CD14-positive monocyte (primary cell): ENCODE measurements around the gene NGDN. TPM values are rescaled to one million over a fixed set of nuclear protein-coding genes. Genes with fewer than 3 reads are reported as not detected.

Experiments
- DNase-seq, 3 donors: peaks; one replicate each; pipeline ENCODE4 v3.0.0-alpha.2; 2011 to 2022
- H2AFZ ChIP-seq: 2 replicates; pipeline ENCODE4 v1.6.0; 2012; ENCODE audit warnings: mild to moderate bottlenecking, low read depth, low read length, inconsistent platforms; ENCODE audit not compliant: insufficient read depth, poor library complexity, severe bottlenecking
- H3K27ac ChIP-seq, 2 donors: 1 replicate in 1 of 2; 2 replicates in 1 of 2; pipeline ENCODE4 v1.5.1; 2012 to 2013; ENCODE audit warnings: low read length in 2 of 2, control low read depth in 1 of 2, inconsistent platforms in 1 of 2, low read depth in 1 of 2, mild to moderate bottlenecking in 1 of 2
- H3K27me3 ChIP-seq, 2 donors: one replicate each; pipeline versions ENCODE4 v1.6.0 to v1.6.1; 2011 to 2013; ENCODE audit warnings: low read length in 2 of 2; ENCODE audit not compliant: control insufficient read depth in 2 of 2, insufficient read depth in 2 of 2
- H3K36me3 ChIP-seq, 2 donors: replicated peaks in 1 of 2; 1 replicate in 1 of 2; 2 replicates in 1 of 2; pipeline versions ENCODE4 v1.5.1 to v1.6.1; 2012 to 2013; ENCODE audit warnings: low read length in 2 of 2, control low read depth in 1 of 2, inconsistent platforms in 1 of 2, mild to moderate bottlenecking in 1 of 2; ENCODE audit not compliant: insufficient read depth in 2 of 2, control insufficient read depth in 1 of 2
- H3K4me1 ChIP-seq, 2 donors: 1 replicate in 1 of 2; 2 replicates in 1 of 2; pipeline versions ENCODE4 v1.5.1 to v1.6.1; 2012 to 2013; ENCODE audit warnings: low read length in 2 of 2, control low read depth in 1 of 2, inconsistent platforms in 1 of 2, mild to moderate bottlenecking in 1 of 2, moderate library complexity in 1 of 2; ENCODE audit not compliant: insufficient read depth in 2 of 2, control insufficient read depth in 1 of 2
- H3K4me2 ChIP-seq: replicated peaks from 2 replicates; pipeline ENCODE3; 2012; ENCODE audit warnings: low read length, moderate library complexity, mild to moderate bottlenecking; ENCODE audit not compliant: poor library complexity, severe bottlenecking; ENCODE audit errors: extremely low read depth
- H3K4me3 ChIP-seq, 3 experiments: fragments of 200-600 bp in 1 of 3; sonication (generic) in 1 of 3; replicated peaks in 1 of 3; 1 replicate in 2 of 3; 2 replicates in 1 of 3; pipeline ENCODE4 v1.5.1; 2011 to 2013; ENCODE audit warnings: low read length in 3 of 3, mild to moderate bottlenecking in 3 of 3, control low read depth in 2 of 3, low read depth in 2 of 3, inconsistent platforms in 1 of 3, moderate library complexity in 1 of 3
- H3K79me2 ChIP-seq: 2 replicates; pipeline ENCODE4 v1.6.0; 2012; ENCODE audit warnings: mild to moderate bottlenecking, control low read depth, inconsistent platforms, low read length, moderate library complexity; ENCODE audit not compliant: insufficient read depth
- H3K9ac ChIP-seq: 2 replicates; pipeline ENCODE4 v1.6.0; 2017; ENCODE audit warnings: low read length, mild to moderate bottlenecking; ENCODE audit not compliant: insufficient read depth, poor library complexity, severe bottlenecking
- H3K9me3 ChIP-seq, 2 donors: replicated peaks in 1 of 2; 1 replicate in 1 of 2; 2 replicates in 1 of 2; pipeline versions ENCODE4 v1.5.1 to v1.6.1; 2012 to 2013; ENCODE audit warnings: low read length in 2 of 2, control low read depth in 1 of 2; ENCODE audit not compliant: control insufficient read depth in 1 of 2, insufficient read depth in 1 of 2
- H4K20me1 ChIP-seq: 2 replicates; pipeline ENCODE4 v1.6.0; 2012; ENCODE audit warnings: mild to moderate bottlenecking, low read length, control low read depth, moderate library complexity; ENCODE audit not compliant: insufficient read depth
- H3K27ac Mint-ChIP-seq, 7 donors: one replicate each; pipeline ENCODE4 v1.8.0; 2020; ENCODE audit warnings: mild to moderate bottlenecking in 7 of 7, mixed read lengths in 7 of 7, moderate library complexity in 6 of 7, inconsistent platforms in 2 of 7
- H3K27me3 Mint-ChIP-seq, 3 donors: one replicate each; pipeline ENCODE4 v1.8.0; 2021 to 2022; ENCODE audit warnings: low read depth in 3 of 3, mild to moderate bottlenecking in 3 of 3, mixed read lengths in 3 of 3, moderate library complexity in 3 of 3, inconsistent platforms in 1 of 3
- H3K36me3 Mint-ChIP-seq, 2 donors: one replicate each; pipeline ENCODE4 v1.8.0; 2020; ENCODE audit warnings: mixed read lengths in 2 of 2, inconsistent platforms in 1 of 2, mild to moderate bottlenecking in 1 of 2
- H3K4me1 Mint-ChIP-seq: one replicate; pipeline ENCODE4 v1.8.0; 2020; ENCODE audit warnings: mild to moderate bottlenecking, mixed read lengths
- H3K4me3 Mint-ChIP-seq, 2 donors: one replicate each; pipeline ENCODE4 v1.8.0; 2020; ENCODE audit warnings: mild to moderate bottlenecking in 2 of 2, mixed read lengths in 2 of 2, moderate library complexity in 1 of 2
- H3K9me3 Mint-ChIP-seq, 7 donors: one replicate each; pipeline ENCODE4 v1.8.0; 2020 to 2022; ENCODE audit warnings: mixed read lengths in 7 of 7, mild to moderate bottlenecking in 6 of 7, moderate library complexity in 6 of 7, inconsistent platforms in 2 of 7
- CTCF ChIP-seq: fragments of 200-600 bp; IDR thresholded peaks from one replicate; pipeline ENCODE4 v1.8.0; 2022; ENCODE audit warnings: antibody characterized with exemption, mild to moderate bottlenecking
- WGBS: methylation state at CpG from one replicate; pipeline ENCODE4 v1.1.5; 2013; ENCODE audit warnings: missing lambda C conversion rate; ENCODE audit not compliant: insufficient coverage; 5-methylcytosine and 5-hydroxymethylcytosine counted together
- intact Hi-C, 2 donors: fragments of 100-400 bp; cut with micrococcal nuclease; formaldehyde crosslinking; loops; one replicate each; pipeline versions ENCODE4 v1.15.0 to v1.15.1; 2023
- polyA plus RNA-seq, 3 donors: library from polyadenylated mRNA; depleted of rRNA in 1 of 3; unstranded in 2 of 3; stranded (reverse) in 1 of 3; fragments of 300-500 nt in 2 of 3; fragments of >200 nt in 1 of 3; fragmentation: Illumina TruSeq in 2 of 3; gene quantifications; 1 replicate in 2 of 3; 2 replicates in 1 of 3; pipeline ENCODE4 v1.2.3, GENCODE V29; 2012 to 2021

Gene NGDN
- polyA plus RNA-seq, 3 donors, result 22.7 to 44.5 (median 26.8) TPM

- Histone ChIP-seq H3K36me3 (no peaks in the 10 kb centered on the region), H3K4me1 (no peaks in the 10 kb centered on the region), H3K4me3 (no peak overlapping the region), H3K27ac (no peak overlapping the region), H2AFZ (no peak overlapping the region), H3K9me3 (no peaks in the 10 kb centered on the region), H3K27me3 (peaks cover 0 to 9% of the 10 kb centered on the region in 2 donors), H3K4me2 (no peak overlapping the region), H4K20me1 (no peaks in the 10 kb centered on the region), H3K79me2 (no peaks in the 10 kb centered on the region), H3K9ac (no peak overlapping the region)
- Mint-ChIP-seq H3K9me3 (peaks cover 0 to 4% (median 0%) of the 10 kb centered on the region in 7 donors), H3K4me1 (no peaks in the 10 kb centered on the region), H3K27me3 (peaks cover 10 to 21% (median 13%) of the 10 kb centered on the region in 3 donors), H3K27ac (no peak overlapping the region), H3K36me3 (no peaks in the 10 kb centered on the region), H3K4me3 (no peak overlapping the region)
- intact Hi-C loops, result no loop called here
- no peak for TF ChIP-seq CTCF
- WGBS, result 83% methylated on average over 1 of the region's 5 CpGs
- no peak for DNase-seq
These were observed 11.7 kb upstream of the NGDN start for GRCh38 chr14:23457587-23458445.

GRCh38 chr14:23460960-23461359 lies 8.5 kb upstream of the NGDN start:
- Histone ChIP-seq H3K4me1 (no peaks in the 10 kb centered on the region), H2AFZ (no peak overlapping the region), H3K36me3 (no peaks in the 10 kb centered on the region), H3K4me3 (no peak overlapping the region), H3K9ac (no peak overlapping the region), H3K9me3 (no peaks in the 10 kb centered on the region), H4K20me1 (no peaks in the 10 kb centered on the region), H3K27me3 (peaks cover 0 to 9% of the 10 kb centered on the region in 2 donors), H3K27ac (no peak overlapping the region), H3K79me2 (no peaks in the 10 kb centered on the region), H3K4me2 (no peak overlapping the region)
- Mint-ChIP-seq H3K4me3 (no peak overlapping the region), H3K36me3 (no peaks in the 10 kb centered on the region), H3K9me3 (peaks cover 0 to 4% (median 0%) of the 10 kb centered on the region in 7 donors), H3K4me1 (no peaks in the 10 kb centered on the region), H3K27me3 (peaks cover 6 to 16% (median 7%) of the 10 kb centered on the region in 3 donors), H3K27ac (no peak overlapping the region)
- no peak for DNase-seq
- no peak for TF ChIP-seq CTCF
- intact Hi-C loops, result loop anchor here in 1 of 2 donors (10.0 kb wide), 1 partner anchor 136 kb away; the partner anchor contains the start of gene PABPN1
